ENCODE results near the gene RHEX. TPM values are rescaled to one million over a fixed set of nuclear protein-coding genes. Genes with fewer than 3 reads are reported as not detected.

The RHEX gene
- polyA plus RNA-seq, 4 donors, result 1.8 to 6.4 (median 2.9) TPM

- DNase-seq (ENCODE audit: low read depth in 4 of 4, low spot score in 3 of 4), result no peak
Measured at GRCh38 chr1:206083750-206084149, 30.8 kb downstream of the RHEX start.

DNA sequence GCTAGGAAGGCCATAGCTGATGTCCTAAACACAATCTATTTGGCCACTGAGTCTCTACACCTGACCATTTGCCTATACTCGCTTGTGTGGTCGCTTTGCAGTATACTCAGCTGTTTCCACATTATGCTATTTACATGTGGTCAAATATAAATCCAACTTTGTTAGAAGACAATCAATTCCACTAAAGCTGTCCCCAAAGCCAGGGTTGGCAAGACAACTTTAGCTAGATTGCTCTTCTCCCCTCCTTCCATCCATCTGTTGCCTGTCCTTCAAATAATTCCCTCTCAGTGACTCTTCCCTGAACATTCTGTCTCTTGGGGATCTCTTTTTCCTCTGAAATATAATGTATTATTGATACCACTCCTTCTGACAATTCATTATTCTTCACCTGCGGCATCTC lies 34.1 kb downstream of the RHEX start:
- no peak for DNase-seq (ENCODE audit: low read depth in 4 of 4, low spot score in 3 of 4)

DNA sequence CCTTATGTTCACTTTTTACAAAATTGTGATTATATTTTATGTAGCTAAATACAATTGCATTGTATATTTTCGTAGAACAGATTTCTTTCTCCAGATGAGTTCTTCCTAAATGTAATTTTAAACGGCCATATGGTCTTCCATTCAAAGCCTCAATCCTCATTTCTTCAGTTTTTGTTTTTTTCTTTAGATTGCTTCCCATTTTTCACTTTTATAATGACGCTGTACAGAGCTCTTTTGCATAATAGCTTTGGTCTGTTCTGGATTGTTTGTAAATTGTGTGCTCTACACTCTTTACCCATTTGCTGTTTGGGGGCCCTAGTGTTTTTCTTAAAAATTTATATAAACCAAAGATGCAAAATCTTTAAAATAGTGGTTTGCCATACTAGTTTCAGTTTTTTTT lies 36.4 kb downstream of the RHEX start:
- no peak for DNase-seq (ENCODE audit: low read depth in 4 of 4, low spot score in 3 of 4)

DNA sequence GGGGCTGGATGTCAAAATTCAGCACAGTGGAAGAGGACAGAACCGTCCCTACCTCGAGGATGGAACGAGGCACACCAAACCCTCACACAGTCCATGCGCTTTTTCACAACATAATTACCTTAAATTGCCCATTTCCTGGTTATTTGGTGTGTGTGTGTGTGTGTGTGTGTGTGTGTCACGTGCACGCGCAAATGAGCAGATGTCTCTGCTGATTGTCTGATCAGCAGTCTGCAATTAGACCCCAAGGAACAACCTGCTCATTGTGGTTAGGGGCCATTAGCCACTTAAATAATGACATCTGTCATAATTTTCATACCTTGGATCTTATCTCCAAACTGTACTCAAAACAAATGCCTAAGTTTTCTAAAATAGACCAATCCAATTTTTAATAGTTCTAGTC lies 41.1 kb downstream of the RHEX start:
- no peak for DNase-seq (ENCODE audit: low read depth in 4 of 4, low spot score in 3 of 4)

- no peak for DNase-seq (ENCODE audit: low read depth in 4 of 4, low spot score in 3 of 4)
Measured at GRCh38 chr1:206097381-206097780, 44.4 kb downstream of the RHEX start.

GRCh38 chr1:206098242-206098919 lies 45.4 kb downstream of the RHEX start:
- no peak for DNase-seq (ENCODE audit: low read depth in 4 of 4, low spot score in 3 of 4)

DNA sequence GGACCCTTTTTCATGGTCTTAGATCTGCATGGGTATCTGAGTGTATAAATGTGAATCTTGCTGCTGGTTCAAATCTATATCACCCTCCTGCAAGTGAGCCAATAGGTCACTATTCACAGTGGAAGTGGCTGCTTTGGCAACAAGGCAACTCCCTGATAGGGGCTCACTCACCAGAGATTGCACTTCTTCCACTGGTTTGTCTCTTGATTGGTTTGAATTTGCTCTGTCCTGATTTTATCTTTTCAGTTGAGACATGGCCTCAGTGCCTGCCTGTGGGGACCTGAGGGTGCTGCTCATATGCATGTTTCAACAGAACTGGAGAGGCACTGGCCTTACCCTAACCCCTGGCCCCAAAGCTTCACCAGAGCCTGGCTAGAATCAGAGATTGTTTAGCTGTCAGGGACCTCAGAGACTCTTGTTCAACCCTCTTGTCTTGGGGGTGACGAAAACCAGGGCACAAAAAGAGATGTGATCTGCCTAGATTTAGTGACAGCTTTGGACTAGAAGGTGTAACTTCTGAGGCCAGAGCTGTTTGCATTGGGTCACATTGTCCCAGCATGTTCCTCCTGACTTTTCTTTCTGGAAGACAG lies 47.3 kb downstream of the RHEX start:
- no peak for DNase-seq (ENCODE audit: low read depth in 4 of 4, low spot score in 3 of 4)

DNA sequence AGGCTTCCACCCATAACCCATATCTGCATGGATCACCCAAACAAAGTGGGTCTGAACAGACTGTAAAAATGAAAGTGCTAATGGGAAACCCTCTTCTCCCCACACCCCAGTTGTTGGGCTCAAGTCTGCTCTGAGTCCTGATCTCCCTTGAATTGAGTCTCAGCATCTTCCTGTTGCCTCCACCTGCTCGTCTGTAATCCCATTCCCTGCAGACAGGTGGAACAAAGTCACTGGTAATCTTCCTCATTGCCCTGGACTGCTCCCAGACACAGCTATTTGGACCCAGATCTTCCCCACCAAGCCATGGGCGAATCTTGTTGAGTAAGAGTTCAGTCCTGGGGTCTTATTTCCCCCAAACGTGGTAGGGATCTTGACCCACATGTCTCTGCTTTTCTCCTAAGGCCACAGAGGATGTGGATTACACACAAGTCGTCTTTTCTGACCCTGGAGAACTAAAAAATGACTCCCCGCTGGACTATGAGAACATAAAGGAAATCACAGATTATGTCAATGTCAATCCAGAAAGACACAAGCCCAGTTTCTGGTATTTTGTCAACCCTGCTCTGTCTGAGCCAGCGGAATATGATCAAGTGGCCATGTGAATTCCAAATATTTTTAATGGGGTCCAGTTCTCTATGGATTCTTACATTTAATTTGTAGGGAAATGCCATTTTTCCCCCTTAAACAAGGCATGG lies 48.5 kb downstream of the RHEX start:
- no peak for DNase-seq (ENCODE audit: low read depth in 4 of 4, low spot score in 3 of 4)

GRCh38 chr1:206102292-206102936 lies 49.4 kb downstream of the RHEX start:
- DNase-seq (ENCODE audit: low read depth in 4 of 4, low spot score in 3 of 4), result no peak

GRCh38 chr1:206103979-206104378 lies 51.0 kb downstream of the RHEX start:
- DNase-seq (ENCODE audit: low read depth in 4 of 4, low spot score in 3 of 4), result no peak

DNA sequence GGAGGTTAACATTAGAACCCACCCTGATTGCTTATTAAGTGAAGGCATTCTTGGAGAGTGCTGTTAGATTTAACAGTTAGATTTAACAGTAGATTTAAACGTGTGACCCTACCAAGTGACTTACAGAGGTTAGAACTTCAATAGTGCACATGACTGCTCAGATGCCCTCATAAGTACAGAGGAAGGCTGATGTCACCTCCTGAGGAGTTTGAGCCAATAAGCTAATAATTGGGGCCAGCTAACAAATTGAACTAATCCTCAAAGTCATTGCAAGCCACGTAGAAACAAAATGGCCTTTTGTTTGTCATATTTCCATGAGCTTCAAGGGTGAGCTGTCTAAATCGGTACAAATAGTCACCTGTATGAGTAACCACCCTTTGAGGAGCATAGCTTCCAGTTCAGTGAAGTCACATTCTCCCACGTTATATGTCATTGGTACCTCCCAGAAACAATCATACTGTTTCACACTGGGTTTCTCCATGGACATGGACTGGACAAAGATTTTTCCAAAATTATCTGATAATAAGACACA lies 52.6 kb downstream of the RHEX start:
- DNase-seq (ENCODE audit: low read depth in 4 of 4, low spot score in 3 of 4), result no peak

DNA sequence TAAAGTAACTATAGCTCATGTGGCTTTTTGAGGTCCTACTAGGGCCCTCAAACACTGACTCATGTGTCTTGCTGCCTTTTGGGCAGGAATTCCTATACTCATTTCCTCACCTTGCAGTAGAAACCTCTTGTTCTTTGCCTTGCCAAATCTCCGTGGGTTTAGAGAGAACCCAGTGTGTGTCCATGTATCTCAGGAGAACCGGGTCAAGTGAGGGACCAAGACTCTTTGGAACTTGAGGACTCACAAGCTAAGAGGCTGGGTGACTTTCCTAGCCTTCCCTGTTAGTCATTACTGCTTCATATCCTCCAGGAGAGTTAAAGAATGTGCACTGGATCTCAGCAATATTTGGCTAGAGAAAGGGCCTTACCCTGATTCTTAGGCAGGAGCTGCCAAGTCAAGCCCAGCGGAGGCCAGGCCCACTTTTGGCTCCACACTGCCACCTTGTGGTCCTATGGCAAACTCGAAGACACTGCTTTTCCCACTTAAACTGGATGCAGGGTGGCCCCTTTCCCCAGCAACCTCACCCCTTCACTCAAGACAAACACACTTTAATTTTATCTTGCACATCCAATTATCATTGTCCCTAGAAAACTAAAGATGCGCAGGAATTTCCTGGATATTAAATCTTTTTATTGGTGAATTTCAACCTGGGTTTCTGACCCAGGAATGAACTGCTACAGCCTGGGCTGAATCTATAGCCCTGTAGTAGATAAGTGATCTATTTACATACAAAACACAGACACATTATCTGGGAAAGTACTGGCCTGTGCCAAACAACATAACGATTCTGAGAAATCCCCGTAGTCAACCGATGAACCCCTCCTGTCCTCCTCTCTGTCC lies 53.6 kb downstream of the RHEX start:
- DNase-seq (ENCODE audit: low read depth in 4 of 4, low spot score in 3 of 4), result peak; percentile 58 to 78 (median 74)

DNA sequence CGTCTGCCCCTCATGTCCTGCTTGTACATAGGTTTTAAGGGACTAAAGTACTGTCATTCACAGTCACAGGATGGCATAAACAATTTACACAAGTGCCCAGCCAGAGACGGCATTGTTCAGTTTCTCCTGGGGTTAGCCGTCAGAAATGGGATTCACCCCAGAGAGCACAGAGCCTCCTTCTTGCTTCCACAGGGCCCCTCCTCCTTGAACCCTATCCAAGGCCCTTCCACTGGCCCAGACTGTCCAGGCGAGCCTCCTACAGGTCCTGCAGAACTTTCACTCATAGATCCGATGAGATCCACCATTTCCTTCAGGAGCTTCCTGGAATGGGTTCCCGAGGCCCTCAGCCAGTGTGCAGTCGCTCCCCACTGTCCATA lies 54.2 kb downstream of the RHEX start:
- no peak for DNase-seq (ENCODE audit: low read depth in 4 of 4, low spot score in 3 of 4)

- no peak for DNase-seq (ENCODE audit: low read depth in 4 of 4, low spot score in 3 of 4)
Measured at GRCh38 chr1:206108635-206109034, 55.7 kb downstream of the RHEX start.

DNA sequence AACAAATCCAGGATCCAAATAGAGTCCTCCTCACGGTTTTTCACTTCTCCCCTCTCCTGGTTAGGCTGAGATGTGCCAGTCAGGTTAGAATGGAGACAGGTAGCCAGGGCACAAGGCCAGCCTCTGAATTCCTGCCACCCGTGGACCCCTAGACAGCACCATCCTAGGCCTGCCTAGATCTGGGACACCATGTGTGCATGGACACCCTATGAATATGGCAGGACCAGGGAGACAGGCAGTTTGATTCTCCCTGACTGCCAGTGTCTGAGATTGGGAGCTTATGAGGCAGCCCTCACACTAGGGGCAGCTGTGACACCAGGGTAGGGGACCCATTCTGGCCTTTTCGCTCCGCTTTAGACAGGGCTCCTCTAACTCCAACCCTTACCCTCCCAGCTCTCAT lies 56.7 kb downstream of the RHEX start:
- no peak for DNase-seq (ENCODE audit: low read depth in 4 of 4, low spot score in 3 of 4)

DNA sequence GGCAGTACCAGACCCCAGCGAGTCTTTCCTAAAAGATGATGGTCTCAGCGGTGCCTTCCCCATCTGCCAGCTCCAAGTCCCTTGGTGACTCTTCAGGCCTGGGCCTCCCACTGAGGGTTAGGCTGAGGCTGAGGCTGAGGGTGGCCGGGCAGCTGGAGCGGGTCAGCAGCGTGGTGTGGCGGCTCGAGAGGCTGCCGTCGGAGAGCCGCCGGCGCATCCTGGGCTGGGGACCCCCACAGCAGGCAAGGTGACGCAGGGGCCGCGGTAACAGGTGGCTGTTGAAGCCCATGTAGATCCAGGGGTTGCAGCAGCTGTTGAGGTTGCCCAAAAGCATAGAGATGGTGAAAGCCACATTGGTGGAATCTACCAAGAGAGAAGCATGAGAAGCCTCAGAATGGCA lies 57.2 kb downstream of the RHEX start:
- DNase-seq (ENCODE audit: low read depth in 4 of 4, low spot score in 3 of 4), result no peak

- no peak for DNase-seq (ENCODE audit: low read depth in 4 of 4, low spot score in 3 of 4)
Measured at GRCh38 chr1:206110820-206111219, 57.8 kb downstream of the RHEX start.

GRCh38 chr1:206111271-206111927 lies 58.4 kb downstream of the RHEX start:
- no peak for DNase-seq (ENCODE audit: low read depth in 4 of 4, low spot score in 3 of 4)

DNA sequence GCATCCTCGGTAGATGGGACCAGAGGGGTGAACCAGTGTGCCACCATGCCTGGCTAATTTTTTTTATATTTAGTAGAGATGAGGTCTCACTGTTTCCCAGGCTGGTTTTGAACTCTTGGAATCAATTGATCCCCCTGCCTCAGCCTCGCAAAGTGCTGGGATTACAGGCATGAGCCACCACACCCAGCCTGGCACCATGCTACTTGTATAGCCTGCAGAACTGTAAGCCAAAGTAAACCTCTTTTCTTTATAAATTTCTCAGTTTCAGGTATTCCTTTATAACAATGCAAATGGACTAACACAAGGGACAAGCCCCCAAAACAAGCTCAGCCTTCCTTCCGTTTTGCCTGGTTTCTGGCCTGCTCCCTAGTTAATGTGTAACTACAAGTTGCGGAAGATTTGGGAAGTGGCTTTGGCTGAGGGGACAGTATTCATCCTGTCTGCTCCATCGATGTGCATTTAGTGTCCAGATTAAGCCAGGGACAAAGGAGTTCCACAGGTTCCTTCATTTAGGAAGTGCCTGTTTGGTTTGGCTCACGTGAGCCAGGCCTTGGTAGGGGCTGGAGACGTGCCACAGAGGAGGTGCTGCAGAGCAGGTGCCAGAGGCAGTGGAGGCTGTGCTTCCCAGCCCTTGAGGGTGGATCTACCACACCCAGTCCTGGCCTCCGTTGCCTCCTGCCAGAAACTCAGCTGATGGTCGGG lies 59.8 kb downstream of the RHEX start:
- DNase-seq (ENCODE audit: low read depth in 4 of 4, low spot score in 3 of 4), result no peak
